Loucy (cell line): ENCODE results near the gene DPF3.

ENCODE experiments used
- EZH2phosphoT487 ChIP-seq: fragments of 200-600 bp; IDR thresholded peaks from 2 replicates; pipeline ENCODE4 v1.6.1; 2018; ENCODE audit warnings: antibody characterized with exemption, mild to moderate bottlenecking, moderate library complexity, borderline replicate concordance
- TF ChIP-seq, protein P1 (sequence below): fragments of 200-600 bp; sonication (generic); conservative IDR thresholded peaks from 2 replicates; pipeline ENCODE4 v1.5.1; 2014; ENCODE audit warnings: mild to moderate bottlenecking, antibody characterized with exemption, low read length

DNA sequence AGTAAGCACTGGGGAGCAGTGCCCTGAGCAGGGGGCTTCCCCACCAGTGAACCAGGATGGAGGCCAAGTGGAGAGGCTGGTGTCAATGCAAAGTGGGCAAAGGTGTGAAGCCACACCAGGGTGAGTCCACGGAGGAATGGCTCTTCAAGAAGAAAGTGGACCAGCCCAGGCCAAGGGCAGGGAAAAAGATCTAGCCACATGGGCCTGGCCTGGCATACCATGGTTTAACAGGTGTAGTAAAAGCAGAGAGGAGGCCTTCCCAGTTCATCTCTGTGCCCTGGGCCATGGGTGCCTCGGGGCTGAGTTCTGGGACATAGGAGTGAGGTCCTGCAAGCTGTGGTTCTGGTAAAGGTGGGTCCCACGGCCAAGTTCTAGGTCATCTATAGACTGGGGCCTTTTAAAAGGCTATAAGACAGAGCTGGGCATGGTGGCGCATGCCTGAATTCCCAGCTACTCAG lies 153.4 kb downstream of the DPF3 start:
- TF ChIP-seq, protein P1, sequence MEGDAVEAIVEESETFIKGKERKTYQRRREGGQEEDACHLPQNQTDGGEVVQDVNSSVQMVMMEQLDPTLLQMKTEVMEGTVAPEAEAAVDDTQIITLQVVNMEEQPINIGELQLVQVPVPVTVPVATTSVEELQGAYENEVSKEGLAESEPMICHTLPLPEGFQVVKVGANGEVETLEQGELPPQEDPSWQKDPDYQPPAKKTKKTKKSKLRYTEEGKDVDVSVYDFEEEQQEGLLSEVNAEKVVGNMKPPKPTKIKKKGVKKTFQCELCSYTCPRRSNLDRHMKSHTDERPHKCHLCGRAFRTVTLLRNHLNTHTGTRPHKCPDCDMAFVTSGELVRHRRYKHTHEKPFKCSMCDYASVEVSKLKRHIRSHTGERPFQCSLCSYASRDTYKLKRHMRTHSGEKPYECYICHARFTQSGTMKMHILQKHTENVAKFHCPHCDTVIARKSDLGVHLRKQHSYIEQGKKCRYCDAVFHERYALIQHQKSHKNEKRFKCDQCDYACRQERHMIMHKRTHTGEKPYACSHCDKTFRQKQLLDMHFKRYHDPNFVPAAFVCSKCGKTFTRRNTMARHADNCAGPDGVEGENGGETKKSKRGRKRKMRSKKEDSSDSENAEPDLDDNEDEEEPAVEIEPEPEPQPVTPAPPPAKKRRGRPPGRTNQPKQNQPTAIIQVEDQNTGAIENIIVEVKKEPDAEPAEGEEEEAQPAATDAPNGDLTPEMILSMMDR, result no peak
- TF ChIP-seq EZH2phosphoT487, result no peak
